Measurements from ENCODE around the gene MED13L. TPM values are rescaled to one million over a fixed set of nuclear protein-coding genes. Genes with fewer than 3 reads are reported as not detected.
"Not testable (repeated sequence)": the region's sequence is repeated elsewhere in the genome, so short reads cannot be mapped to it uniquely, and the experiment has no call there.

MED13L gene
- total RNA-seq, 4 donors from 2014 or later, result 153 to 251 (median 194) TPM

DNA sequence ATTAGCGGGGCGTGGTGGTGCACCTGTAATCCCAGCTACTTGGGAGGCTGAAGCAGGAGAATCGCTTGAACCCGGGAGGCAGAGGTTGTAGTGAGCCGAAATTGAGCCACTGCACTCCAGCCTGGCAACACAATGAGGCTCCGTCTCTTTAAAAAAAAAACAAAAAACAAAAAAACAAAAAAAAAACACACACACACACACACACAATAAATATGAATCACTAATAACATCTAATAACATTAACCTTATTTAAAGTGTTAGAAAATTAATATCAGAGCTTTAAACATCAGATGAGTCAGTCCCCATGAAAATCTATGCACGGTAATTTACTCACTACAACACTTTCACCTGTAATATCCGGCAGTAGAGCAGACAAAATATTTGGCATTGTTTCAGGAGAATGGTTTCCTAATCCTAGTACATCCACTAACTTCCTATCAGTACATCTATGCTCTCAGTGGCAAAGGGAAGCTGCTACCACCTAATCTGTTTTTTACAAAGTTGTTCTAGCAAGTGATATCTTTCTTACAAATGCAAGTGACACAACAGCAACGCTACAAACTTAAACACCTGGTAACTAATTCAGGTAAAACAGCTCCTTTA lies 36.2 kb downstream of the MED13L start:
- DNase-seq (ENCODE audit: low spot score) (no peak), ATAC-seq (ENCODE audit: low FRiP score) (peak; percentile 66)
- TF ChIP-seq, protein P1, sequence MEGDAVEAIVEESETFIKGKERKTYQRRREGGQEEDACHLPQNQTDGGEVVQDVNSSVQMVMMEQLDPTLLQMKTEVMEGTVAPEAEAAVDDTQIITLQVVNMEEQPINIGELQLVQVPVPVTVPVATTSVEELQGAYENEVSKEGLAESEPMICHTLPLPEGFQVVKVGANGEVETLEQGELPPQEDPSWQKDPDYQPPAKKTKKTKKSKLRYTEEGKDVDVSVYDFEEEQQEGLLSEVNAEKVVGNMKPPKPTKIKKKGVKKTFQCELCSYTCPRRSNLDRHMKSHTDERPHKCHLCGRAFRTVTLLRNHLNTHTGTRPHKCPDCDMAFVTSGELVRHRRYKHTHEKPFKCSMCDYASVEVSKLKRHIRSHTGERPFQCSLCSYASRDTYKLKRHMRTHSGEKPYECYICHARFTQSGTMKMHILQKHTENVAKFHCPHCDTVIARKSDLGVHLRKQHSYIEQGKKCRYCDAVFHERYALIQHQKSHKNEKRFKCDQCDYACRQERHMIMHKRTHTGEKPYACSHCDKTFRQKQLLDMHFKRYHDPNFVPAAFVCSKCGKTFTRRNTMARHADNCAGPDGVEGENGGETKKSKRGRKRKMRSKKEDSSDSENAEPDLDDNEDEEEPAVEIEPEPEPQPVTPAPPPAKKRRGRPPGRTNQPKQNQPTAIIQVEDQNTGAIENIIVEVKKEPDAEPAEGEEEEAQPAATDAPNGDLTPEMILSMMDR (IDR thresholded peaks at IDR 0.05), result no peak

DNA sequence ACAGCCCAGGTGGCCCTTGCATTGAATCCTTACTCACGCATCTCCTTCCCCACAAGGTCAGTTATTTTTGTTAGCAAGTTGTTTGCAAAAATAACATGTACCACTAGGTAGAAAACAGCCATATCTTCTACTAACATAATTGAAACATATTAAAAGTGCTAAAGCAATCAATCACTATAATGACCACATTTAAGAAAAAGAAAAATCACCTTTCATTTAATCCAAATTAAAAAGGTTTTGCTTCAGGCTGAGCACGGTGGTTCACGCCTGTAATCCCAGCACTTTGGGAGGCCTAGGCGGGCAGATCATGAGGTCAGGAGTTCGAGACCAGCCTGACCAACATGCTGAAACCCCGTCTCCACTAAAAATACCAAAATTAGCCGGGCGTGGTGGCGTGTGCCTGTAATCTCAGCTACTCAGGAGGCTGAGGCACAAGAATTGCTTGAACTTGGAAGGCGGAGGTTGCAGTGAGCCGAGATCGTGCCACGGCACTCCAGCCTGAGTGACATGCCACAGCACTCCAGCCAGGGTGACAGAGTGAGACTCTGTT lies 38.8 kb downstream of the MED13L start:
- not testable (repeated sequence) for DNase-seq (ENCODE audit: low spot score); ATAC-seq (ENCODE audit: low FRiP score)

DNA sequence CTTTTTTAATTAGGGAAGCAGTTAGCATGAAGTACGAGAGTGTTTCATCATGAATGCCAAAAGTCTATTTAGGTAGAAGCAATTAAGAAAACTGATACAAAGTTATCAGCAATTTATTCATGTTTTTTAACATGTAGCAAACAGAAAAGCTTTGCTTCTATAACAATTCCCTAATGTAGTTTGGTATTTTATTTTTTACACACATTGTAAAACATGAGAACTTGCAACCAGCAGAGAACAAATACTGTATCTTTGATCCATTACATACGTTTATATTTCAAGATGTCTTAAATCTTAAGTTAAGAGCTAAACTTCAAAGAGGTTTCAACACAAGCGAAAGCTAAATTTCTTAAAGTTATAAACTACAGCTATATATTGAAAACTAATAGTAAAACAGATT lies 39.3 kb downstream of the MED13L start:
- ATAC-seq (ENCODE audit: low FRiP score), result no peak
- no peak for DNase-seq (ENCODE audit: low spot score)
- TF ChIP-seq, protein P1 (IDR thresholded peaks at IDR 0.05), result no peak

DNA sequence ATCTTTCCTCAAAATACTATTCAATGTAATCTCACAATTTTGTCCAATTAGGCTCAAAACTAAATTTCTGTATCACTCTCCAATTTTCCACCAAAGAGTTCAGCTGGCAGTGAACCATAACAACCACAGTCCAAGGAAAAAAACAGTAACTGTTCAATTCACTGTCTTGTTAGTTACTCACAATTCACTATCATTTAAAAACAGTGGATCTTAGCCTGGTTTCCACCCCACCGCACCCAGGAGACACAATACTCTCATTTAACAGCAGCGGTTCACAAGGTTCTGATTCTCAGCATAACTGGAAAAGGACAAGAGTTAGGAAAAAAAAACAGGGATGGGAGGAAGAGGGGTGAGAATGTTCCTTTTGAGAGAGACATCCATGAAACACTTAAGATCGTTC lies 40.5 kb downstream of the MED13L start:
- no peak for DNase-seq (ENCODE audit: low spot score)
- no peak for ATAC-seq (ENCODE audit: low FRiP score)
- TF ChIP-seq, protein P1 (IDR thresholded peaks at IDR 0.05), result no peak

DNA sequence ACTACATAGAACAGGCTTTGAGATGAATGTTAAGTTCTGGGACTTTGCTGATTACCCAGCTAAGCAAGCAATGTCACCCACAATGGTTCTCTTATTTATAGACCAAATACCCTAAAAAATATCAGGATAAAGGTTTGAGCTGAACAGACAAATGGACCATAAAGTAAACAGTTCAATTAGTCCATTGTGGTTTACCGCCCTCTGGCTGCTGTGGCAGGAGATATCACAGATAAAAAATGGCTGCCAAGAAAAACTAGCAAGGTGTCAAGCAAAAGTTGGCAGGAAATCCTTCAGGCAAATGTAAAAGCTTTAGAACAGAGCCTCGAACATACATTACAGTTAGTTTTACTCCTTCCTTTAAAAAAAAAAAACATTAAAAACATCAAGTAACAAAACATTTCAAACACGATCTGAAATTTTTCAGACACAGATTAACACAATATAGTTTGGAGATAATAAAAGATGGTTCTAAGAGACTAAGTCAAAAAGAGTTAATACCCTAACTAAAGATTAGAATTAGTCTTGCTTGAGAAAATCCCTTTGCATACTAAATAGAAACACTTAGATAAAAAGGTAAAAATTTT lies 41.3 kb downstream of the MED13L start:
- DNase-seq (ENCODE audit: low spot score) (no peak), ATAC-seq (ENCODE audit: low FRiP score) (no peak)
- TF ChIP-seq, protein P1 (IDR thresholded peaks at IDR 0.05), result no peak

DNA sequence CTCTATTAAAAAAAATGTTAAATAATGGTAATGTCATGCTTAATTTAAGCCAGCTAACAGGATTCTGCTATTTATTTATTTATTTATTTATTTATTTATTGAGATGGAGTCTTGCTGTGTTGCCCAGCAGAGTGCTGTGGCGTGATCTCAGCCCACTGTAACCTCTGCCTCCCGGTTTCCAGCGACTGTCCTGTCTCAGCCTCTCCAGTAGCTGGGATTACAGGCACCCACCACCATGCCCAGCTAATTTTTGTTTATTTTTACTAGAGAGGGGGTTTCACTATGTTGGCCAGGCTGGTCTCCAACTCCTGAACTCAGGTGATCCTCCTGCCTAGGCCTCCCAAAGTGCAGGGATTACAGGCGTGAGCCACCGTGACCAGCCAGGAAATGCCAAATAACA lies 43.3 kb downstream of the MED13L start:
- not testable (repeated sequence) for DNase-seq (ENCODE audit: low spot score); ATAC-seq (ENCODE audit: low FRiP score)

DNA sequence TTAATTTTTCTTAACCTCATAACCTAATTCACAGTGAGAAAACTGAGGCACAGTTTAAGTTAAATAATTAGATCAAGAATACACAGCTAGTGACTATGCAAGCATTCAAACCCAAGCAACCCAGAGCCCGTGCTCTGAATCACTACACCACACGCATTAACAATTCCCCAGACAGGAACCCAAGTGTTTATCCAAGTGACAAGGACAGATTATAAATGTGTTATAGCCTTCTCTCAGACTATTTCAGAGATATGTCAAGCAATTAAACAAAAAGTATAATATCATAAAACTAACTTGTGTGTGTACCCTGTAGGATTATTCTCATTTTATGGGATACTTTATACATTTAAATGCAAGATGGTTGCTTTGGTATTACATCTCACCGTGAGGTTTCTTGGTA lies 43.8 kb downstream of the MED13L start:
- DNase-seq (ENCODE audit: low spot score) (no peak), ATAC-seq (ENCODE audit: low FRiP score) (no peak)
- TF ChIP-seq, protein P1 (IDR thresholded peaks at IDR 0.05), result no peak

DNA sequence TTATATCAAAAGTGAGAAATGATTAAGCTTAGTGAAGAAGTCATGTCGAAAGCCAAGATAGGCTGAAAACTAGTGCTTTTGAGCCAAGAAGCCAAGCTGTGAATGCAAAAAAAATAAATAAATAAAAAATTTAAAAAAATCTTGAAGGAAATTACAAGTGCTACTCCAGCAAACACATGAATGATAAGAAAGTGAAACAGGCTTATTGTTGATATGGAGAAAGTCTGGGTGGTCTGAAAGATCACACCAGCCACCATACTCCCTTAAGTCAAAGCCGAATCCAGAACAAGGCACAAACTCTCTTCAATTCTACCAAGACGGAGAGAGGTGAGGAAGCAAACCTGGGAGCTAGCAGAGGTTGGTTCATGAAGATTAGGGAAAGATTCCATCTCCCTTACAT lies 49.7 kb downstream of the MED13L start:
- TF ChIP-seq, protein P1 (IDR thresholded peaks at IDR 0.05), result no peak
- ATAC-seq (ENCODE audit: low FRiP score) (no peak), DNase-seq (ENCODE audit: low spot score) (no peak)

Data from omental fat pad (tissue), 4 donors.